Stimulated activated naive CD8-positive, alpha-beta T cell treated with anti-CD3 and anti-CD28 coated beads, Interleukin-15, amount 100 ng/mL, for 72 hours (primary cell): ENCODE data around the gene SBF1.

ENCODE experiments used
- ATAC-seq: fragments of 150-1000 bp; cut with Tn5 transposase; 2 replicates; pipeline ENCODE4 v1.10.0; 2021; ENCODE audit warnings: mild to moderate bottlenecking, moderate library complexity
- DNase-seq, 2 donors: peaks; one replicate each; pipeline ENCODE4 v3.0.0; 2021 to 2022
- H3K27ac Mint-ChIP-seq, 2 donors: one replicate each; pipeline ENCODE4 v1.8.0; 2022; ENCODE audit warnings: mild to moderate bottlenecking in 2 of 2, mixed read lengths in 2 of 2, moderate library complexity in 2 of 2
- H3K27me3 Mint-ChIP-seq: one replicate; pipeline ENCODE4 v1.8.0; 2022; ENCODE audit warnings: mixed read lengths
- H3K4me1 Mint-ChIP-seq: one replicate; pipeline ENCODE4 v1.8.0; 2022; ENCODE audit warnings: mild to moderate bottlenecking, mixed read lengths
- H3K4me3 Mint-ChIP-seq, 2 donors: one replicate each; pipeline ENCODE4 v1.8.0; 2022; ENCODE audit warnings: mild to moderate bottlenecking in 2 of 2, mixed read lengths in 2 of 2, moderate library complexity in 1 of 2
- H3K9me3 Mint-ChIP-seq, 2 donors: one replicate each; pipeline ENCODE4 v1.8.0; 2022; ENCODE audit warnings: mixed read lengths in 2 of 2

The SBF1 gene

DNA sequence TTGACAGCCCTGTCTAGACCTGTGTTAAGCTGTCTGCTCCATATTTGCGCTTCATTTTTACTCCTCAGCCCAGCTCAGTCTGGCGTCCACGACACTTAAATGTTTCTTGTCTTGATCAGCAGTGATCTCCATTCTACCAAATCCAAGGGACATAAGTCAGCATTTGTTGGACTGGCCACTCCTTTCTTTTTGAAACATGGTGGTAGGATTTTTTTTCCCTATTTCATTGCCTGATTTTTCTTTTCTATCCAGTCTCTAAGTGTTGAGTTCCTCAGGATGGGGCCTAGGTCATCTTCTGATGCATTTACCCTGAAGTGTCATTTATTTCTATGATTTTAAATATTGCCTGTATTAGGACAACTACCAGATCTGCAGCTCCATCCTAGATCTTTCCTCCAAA lies 34.1 kb upstream of the SBF1 start:
- ATAC-seq (no peak), DNase-seq (no peak)
- Mint-ChIP-seq H3K4me3 (peak overlapping the region; percentile 97 to 100), H3K27ac (peak overlapping the region; percentile 95 to 98), H3K9me3 (no peaks in the 10 kb centered on the region), H3K27me3 (no peaks in the 10 kb centered on the region), H3K4me1 (peaks cover 58% of the 10 kb centered on the region)

DNA sequence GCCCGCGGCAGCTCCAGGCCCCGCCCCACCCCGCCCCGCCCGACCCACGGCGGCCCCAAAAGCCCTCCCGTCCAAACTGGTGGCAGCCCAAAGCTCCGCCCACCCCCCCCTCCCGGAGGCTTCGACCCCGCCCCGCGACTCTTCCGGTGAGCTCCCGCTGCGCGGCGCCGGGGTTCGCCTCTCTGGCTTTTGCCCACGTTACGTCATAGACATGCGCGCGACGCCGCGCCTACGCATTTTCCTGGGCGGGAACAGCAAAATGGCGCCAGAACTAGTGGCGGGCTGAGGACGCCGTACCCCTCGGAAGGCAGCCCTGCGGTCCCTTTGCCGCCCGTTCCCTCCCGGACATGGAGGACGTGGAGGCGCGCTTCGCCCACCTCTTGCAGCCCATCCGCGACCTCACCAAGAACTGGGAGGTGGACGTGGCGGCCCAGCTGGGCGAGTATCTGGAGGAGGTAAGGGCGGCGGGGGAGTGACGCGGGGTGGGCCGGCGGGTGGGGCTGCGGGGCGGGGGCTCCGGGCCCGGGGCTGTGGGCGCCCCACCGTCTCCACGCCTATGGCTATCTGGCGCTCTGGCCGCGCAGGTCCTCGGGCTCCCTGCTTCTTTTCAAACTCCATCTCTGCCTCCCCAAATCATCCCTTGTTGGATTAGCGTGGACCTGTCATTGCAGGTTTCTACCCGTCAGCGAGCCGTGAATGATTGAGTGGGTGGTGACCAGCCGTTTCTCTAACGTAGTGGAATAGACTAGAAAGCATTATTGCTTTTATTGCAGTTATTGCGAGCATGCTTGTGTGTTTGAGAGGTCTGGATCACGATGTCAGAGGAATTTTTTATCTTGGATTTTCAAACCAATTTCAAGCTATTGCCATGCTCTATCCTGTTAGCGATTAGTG lies 33.4 kb upstream of the SBF1 start, which contains the start of gene NCAPH2:
NCAPH2 (plus strand) TSS at position 234 of the 894 bp plus-strand sequence; CDS start at position 348, 114 bp downstream.
- DNase-seq, result peak; percentile 98
- Mint-ChIP-seq H3K9me3 (no peaks in the 10 kb centered on the region), H3K27me3 (no peaks in the 10 kb centered on the region), H3K4me1 (peaks cover 51% of the 10 kb centered on the region), H3K27ac (peak within 1 kb of the TSS; percentile 98), H3K4me3 (peak within 1 kb of the TSS; percentile 99 to 100)
- peak; percentile 72 for ATAC-seq

DNA sequence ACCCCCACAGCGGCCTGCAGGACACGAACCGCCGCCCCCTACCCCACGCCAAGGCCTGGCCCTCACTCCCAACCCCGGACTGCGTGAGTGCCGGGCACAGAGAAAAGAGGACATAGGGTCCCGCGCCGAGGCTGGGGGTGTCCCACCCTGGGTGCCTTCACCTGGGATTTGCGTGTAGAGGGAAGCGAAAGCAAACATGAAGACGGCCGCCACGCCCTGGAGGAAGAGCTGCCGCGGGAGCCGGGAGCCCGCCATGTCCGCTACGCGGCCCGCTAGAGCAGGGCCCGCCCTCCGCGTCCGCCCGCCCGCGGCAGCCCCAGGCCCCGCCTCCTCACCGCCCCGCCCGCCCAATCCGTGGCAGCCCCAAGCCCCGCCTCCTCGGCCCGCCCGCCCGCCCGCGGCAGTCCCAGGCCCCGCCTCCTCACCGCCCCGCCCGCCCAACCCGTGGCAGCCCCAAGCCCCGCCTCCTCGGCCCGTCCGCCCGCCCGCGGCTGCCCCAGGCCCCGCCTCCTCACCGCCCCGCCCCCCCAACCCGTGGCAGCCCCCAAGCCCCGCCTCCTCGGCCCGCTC lies 32.7 kb upstream of the SBF1 start, which contains the start of gene LMF2:
LMF2 (minus strand) TSS at position 282 of the 570 bp plus-strand sequence; CDS start at position 255, 27 bp downstream.
- Mint-ChIP-seq H3K4me3 (peak within 1 kb of the TSS; percentile 99 to 100), H3K27ac (peak within 1 kb of the TSS; percentile 98), H3K4me1 (peaks cover 44% of the 10 kb centered on the region), H3K27me3 (no peaks in the 10 kb centered on the region), H3K9me3 (no peaks in the 10 kb centered on the region)
- DNase-seq (peak; percentile 90 to 93), ATAC-seq (peak; percentile 81)

DNA sequence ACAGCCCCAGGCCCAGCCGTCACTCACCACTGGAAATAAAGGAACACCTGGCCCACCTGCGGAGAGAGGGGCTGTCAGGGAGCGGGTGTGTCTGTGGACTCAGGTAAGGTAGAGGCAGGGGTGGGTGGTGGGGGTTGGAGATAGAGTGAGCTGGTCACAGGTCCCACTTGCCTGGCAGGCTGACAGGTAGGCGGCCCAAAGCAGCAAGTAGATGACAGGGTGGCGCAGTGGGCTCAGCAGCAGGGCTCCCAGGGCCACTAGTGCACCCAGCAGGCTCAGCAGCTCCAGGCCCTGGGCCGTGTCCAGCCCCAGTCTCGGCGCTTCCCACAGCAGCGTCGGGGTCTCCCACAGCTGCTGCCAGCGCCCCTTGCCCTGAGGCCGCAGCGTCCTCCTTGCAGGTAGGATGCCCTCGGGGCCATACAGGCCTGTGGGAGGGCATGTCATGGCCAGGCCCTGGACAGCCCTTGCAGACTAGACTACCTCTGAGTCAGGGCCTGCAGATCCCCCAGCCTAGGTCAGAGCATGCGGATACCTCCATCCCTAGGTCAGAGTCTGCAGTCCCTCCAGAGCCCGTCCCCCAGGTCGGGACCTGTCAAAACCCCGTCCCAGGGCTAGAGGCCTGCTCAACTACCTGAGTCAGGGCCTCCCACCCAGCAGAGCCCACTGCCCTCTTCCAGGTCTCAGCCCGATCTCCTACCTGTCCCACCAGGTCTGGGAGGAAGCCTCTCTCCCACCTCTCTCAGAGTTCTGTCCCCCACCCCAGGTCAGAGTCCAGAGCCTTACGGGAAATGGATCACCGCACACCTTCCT lies 32.0 kb upstream of the SBF1 start:
- peak; percentile 1 for ATAC-seq
- peak overlapping the region; percentile 96 to 98 for H3K27ac Mint-ChIP-seq

DNA sequence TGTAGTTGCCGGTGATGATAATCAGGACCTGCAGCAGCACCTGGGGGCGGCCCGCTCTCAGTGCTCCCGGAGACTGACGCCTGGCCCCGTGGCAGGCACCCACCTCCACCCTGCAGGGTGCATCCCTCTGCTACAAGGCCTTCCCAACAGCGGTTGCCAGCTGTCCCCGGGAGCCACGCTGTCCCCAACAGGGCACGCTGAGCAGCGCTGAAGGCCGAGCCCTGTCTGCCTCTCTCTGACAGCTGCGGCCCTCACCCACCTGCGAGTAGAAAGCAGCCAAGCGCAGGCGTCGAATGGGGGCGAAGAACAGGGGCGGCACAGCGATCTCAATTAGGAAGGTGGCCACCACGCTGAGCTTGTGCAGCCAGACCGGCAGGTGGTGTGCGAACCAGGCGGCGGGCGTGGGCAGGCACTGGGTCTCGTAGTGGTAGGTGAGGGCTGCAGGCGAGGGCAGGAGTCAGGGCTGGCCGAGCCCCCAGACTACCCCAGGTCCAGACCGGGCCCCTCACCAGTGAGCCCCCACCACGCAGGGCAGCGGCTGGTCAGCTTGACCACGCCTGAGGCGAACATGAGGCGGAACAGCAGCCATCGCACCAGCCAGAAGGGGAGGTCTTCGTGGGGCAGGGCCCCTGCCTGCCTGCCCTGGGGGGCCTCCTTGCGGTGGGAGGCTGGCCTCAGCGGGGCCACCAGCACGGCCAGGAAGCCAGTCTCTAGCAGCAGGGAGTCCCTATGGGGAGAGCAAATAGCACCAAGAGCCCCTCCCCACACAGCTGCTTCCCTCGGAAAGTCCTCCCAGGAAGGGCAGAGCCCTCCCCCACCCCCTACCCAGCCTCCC lies 31.2 kb upstream of the SBF1 start:
- Mint-ChIP-seq H3K9me3 (no peaks in the 10 kb centered on the region), H3K27ac (no peak overlapping the region), H3K4me1 (peaks cover 33% of the 10 kb centered on the region), H3K27me3 (no peaks in the 10 kb centered on the region), H3K4me3 (peak overlapping the region; percentile 97 to 99)
- DNase-seq (no peak), ATAC-seq (no peak)

More for the DNA sequence above, 32.0 kb upstream of the SBF1 start:
- DNase-seq, result no peak
- no peaks in the 10 kb centered on the region for H3K9me3 Mint-ChIP-seq
- peak overlapping the region; percentile 97 to 99 for H3K4me3 Mint-ChIP-seq
- no peaks in the 10 kb centered on the region for H3K27me3 Mint-ChIP-seq
- H3K4me1 Mint-ChIP-seq, result peaks cover 37% of the 10 kb centered on the region

DNA sequence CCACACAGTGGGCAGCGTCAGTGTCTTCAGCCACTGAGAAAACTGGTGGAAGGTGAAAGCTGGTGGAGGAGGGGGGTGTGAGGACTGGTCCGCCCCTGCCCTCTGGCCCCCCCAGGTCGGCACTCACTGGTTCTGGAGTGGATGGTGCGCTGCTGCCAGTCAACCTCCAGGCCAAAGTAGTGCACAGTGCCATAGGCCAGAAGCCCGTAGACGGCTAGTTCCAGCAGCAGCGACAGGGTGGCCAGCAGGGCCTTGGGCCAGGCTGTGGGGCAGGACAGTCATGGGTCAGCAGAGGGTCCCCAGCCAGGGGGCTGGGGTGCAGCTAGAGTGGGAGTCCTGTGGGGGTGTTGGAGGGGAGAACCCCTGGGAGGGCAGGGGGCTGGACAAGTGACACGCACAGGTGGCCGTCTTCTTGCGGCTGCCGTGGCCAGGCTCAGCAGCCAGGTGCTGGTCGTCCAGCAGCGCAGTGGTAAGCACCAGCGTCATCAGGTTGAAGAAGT lies 30.5 kb upstream of the SBF1 start:
- no peak for ATAC-seq
- Mint-ChIP-seq H3K9me3 (no peaks in the 10 kb centered on the region), H3K27ac (no peak overlapping the region), H3K4me1 (peaks cover 33% of the 10 kb centered on the region), H3K27me3 (no peaks in the 10 kb centered on the region), H3K4me3 (peak overlapping the region; percentile 12 to 57)
- DNase-seq, result no peak

DNA sequence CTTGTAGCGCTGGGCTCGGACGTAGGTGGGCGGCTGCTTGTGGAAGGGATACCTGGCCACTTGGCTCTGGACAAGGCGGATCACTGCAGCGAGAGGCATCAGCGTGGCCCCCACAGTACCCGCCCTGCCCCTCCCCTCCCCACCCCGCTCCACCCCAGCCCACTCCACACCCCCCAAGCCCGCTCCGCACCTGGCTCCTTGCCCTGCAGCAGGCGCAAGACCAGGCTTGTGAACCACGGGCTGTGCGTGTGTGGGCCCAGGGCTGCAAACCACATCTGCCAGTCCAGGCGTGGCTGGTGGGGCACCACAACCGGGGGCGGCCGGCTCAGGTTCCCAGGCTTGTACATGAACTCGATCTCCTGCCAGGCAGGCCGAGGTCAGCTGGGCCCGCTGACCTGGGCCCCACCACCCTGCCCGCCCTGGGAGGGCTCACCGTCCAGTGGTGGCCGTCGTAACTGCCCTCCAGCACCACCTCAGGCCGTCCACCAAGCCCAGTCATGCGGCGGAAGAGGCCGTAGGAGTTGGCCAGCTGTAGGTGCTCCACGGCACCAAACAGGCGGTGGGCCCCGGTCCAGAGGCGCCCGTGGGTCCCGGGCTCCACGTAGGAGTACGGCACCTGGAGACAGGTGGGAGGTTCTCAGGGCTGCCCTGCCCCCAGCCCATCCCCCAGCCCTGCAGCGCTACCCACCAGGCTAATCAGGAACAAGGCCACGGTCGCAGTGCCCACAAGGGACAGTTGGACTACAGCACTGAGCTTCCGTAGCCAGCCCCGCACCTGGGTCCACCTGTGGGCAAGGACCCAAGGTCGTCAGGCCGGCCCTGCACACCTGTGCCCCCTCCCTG lies 29.8 kb upstream of the SBF1 start:
- Mint-ChIP-seq H3K4me1 (peaks cover 30% of the 10 kb centered on the region), H3K9me3 (no peaks in the 10 kb centered on the region), H3K27ac (no peak overlapping the region), H3K4me3 (no peak overlapping the region), H3K27me3 (no peaks in the 10 kb centered on the region)
- ATAC-seq (no peak), DNase-seq (no peak)

DNA sequence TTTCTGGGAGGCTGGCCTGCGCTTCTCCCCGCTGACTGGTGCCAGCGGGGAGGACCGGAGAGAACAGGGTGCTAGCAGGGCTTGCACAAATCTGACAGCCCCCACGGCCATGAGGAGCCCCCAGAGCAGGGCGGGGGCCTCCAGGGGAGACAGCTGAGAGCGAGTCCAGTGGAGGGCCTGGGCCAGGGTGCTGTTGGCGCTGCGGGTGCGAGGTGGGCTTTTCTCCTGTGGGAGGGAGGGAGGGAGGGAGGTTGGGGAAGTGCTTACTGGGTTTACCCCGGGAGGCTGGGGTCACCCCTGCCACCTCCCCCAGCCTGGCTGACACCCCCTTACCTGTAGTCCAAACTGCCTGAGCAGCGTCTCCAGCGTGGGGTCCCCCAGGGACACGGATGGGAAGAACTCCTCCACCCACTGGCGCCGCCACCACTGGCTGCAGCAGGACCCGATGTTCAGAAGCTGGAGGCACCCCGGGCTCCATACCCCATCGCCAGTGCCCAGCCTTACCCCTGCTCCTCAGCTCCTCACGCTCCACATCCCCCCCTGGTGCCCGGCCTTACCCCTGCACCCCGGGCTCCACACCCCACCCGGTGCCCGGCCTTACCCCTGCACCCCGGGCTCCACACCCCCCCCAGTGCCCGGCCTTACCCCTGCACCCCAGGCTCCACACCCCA lies 28.8 kb upstream of the SBF1 start:
- Mint-ChIP-seq H3K4me3 (no peak overlapping the region), H3K4me1 (peaks cover 20% of the 10 kb centered on the region), H3K9me3 (no peaks in the 10 kb centered on the region), H3K27me3 (no peaks in the 10 kb centered on the region), H3K27ac (no peak overlapping the region)
- no peak for DNase-seq
- ATAC-seq, result no peak

DNA sequence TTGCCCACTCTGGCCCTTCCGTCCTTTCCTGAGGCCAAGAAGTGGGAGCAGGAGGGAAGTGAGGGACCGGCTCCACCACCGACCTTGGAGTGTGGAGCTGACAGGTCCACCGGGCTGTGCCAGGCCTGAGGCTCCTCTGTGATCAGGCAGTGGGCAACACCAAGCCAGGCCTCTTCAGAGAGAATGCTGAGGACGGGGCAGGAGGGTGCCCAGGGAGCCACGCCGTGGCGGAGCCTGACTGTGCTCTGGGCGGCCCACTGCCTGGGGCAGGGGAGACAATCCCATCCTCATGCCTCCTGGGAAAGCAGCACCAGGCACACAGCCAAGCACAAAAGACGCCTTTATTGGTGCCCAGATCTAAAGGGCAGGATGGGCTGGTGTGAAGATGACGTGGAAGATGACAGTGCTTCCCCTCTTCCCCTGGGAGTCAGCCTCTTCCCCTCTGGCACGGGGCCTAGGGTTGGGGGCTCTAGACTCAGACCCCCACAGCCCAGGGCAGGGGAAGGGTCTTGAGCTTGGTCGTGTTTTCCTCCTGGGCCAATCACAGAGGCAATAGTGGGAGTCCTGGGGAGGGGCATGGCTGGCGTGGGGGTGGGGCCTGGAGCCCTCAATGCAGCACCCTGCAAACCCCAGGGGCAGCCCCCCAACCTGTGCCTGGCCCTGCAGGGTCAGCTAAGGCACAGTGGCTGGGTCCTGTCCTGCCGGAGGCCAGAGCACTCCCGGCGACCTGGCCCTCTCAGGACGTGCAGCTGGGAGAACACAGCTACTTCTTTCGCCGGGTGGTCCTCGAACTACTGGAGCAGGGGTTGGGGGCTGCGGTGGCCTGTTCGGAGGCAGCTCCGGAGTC lies 28.0 kb upstream of the SBF1 start:
- H3K4me1 Mint-ChIP-seq, result peaks cover 28% of the 10 kb centered on the region
- no peak for ATAC-seq
- H3K9me3 Mint-ChIP-seq, result no peaks in the 10 kb centered on the region
- no peak for DNase-seq
- no peaks in the 10 kb centered on the region for H3K27me3 Mint-ChIP-seq
- no peak overlapping the region for H3K27ac Mint-ChIP-seq
- H3K4me3 Mint-ChIP-seq, result no peak overlapping the region

DNA sequence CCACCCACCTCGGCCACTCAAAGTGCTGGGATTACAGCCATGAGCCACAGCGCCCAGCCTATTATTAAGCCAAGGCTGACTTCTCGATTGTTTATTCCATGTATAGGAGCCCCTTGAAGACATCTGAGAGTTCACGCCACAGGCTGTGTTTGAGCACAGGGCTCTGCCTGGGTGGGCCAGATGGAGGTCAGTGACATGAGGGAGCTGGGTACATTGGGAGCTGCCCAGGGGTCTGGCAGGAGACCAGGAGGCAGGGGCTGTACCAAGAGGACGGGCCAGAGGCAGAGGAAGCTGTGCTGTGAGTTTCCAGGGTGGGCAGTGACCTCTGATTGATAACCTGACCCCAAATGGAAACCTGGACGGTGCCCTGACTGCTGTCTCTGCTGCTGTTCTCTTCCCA lies 27.3 kb upstream of the SBF1 start:
- H3K4me3 Mint-ChIP-seq, result no peak overlapping the region
- no peak overlapping the region for H3K27ac Mint-ChIP-seq

DNA sequence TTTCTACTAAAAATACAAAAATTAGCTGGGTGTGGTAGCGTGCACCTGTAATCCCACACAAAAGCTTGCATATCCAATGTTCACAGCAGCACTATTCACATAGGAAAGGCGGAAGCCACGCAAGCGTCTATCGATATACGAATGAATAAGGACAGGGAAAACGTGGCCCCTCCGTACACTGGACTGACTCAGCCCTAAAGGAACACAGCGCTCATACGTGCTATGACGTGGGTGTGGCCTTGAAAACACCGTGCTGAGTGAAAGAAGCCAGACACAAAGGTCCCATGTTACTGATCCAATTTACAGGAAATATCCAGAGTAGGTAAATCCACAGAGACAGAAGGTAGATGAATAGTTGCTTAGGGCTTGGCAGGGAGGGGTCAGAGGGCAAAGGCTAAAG lies 25.6 kb upstream of the SBF1 start:
- H3K27me3 Mint-ChIP-seq, result no peaks in the 10 kb centered on the region
- peaks cover 15% of the 10 kb centered on the region for H3K4me1 Mint-ChIP-seq
- no peaks in the 10 kb centered on the region for H3K9me3 Mint-ChIP-seq
- H3K27ac Mint-ChIP-seq, result no peak overlapping the region
- ATAC-seq (no peak), DNase-seq (no peak)
- H3K4me3 Mint-ChIP-seq, result no peak overlapping the region

More for the DNA sequence above, 27.3 kb upstream of the SBF1 start:
- Mint-ChIP-seq H3K9me3 (no peaks in the 10 kb centered on the region), H3K4me1 (peaks cover 31% of the 10 kb centered on the region), H3K27me3 (no peaks in the 10 kb centered on the region)
- DNase-seq, result no peak
- ATAC-seq, result no peak

DNA sequence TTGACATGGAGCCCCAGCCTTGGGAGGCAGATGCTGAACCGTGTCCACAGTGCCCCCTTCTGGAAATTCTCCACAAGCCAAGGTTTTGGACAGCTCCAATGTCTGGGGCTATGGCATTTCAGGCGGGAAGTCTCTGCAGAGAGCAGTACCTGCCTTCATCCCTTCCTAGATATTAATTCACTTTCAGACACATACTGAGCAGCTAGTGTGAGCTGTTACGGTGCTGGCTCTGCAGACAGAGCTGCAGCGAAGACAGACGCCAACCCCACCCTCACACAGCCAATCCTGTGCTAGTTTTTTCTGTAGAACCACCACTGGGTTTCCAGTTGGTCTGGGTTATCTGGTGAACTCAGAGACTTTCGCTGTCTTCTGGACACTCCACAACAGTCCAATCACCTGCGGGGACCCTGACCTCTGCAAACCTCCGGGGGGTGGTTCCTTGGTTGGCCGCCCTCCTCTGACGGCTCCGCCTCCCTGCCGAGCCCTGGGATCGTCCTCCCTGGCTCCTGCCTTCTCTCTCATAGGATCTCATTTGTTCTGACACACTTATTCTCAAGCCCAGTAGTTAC lies 23.6 kb upstream of the SBF1 start:
- H3K4me3 Mint-ChIP-seq, result no peak overlapping the region
- H3K4me1 Mint-ChIP-seq, result peaks cover 11% of the 10 kb centered on the region
- H3K9me3 Mint-ChIP-seq, result no peaks in the 10 kb centered on the region
- H3K27ac Mint-ChIP-seq, result no peak overlapping the region
- ATAC-seq, result peak; percentile 88
- no peaks in the 10 kb centered on the region for H3K27me3 Mint-ChIP-seq
- peak; percentile 65 to 69 for DNase-seq
